Measurements from ENCODE around the gene CEP290.

CEP290 gene

DNA sequence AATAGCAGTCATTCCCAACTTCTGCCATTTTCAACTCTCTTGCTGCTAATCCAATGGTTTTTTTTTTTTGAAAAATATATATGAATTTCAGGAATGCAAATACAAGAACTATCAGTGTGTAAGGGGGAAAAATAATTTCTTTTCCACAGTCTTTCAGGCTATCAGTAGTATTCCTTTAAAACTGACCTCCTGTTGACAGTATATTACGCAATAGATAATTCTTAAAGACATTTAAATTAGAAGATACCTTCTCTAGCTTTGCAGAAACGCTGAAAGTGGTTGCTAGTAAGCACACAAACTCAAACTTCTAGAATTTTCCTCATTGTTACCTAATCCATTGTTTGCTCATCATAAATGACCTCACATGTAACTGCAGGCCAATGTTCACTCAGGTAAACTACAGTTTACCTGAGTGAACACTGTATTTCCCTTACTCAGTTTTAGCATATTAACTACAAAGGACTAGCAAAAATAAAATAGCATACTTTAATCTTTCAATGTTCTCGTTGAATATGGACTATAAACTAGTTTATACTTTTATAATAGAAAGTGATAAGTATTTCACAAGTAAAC is 112.7 kb downstream of the CEP290 start, which contains the start of gene C12orf50:
Gene C12orf50, minus strand, starts transcription at position 309 of the 573 bp plus-strand sequence. CDS start 2,439 bp downstream, outside the sequence.
- TF ChIP-seq, protein P1, sequence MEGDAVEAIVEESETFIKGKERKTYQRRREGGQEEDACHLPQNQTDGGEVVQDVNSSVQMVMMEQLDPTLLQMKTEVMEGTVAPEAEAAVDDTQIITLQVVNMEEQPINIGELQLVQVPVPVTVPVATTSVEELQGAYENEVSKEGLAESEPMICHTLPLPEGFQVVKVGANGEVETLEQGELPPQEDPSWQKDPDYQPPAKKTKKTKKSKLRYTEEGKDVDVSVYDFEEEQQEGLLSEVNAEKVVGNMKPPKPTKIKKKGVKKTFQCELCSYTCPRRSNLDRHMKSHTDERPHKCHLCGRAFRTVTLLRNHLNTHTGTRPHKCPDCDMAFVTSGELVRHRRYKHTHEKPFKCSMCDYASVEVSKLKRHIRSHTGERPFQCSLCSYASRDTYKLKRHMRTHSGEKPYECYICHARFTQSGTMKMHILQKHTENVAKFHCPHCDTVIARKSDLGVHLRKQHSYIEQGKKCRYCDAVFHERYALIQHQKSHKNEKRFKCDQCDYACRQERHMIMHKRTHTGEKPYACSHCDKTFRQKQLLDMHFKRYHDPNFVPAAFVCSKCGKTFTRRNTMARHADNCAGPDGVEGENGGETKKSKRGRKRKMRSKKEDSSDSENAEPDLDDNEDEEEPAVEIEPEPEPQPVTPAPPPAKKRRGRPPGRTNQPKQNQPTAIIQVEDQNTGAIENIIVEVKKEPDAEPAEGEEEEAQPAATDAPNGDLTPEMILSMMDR (IDR thresholded peaks at IDR 0.05): no peak
- Histone ChIP-seq H3K4me1 (no peaks in the 10 kb centered on the region), H3K79me2 (no peaks in the 10 kb centered on the region), H3K4me3 (ENCODE audit: low read depth, low read length) (no peak within 1 kb of the TSS), H3K27ac (no peak within 1 kb of the TSS), H3K9me3 (ENCODE audit: control insufficient read depth, low read length) (no peaks in the 10 kb centered on the region), H3K4me2 (ENCODE audit: low read length) (no peak within 1 kb of the TSS), H3K36me3 (ENCODE audit: control insufficient read depth, insufficient read depth, low read length) (no peaks in the 10 kb centered on the region), H3K27me3 (ENCODE audit: control insufficient read depth, insufficient read depth, low read length) (no peaks in the 10 kb centered on the region), H2AFZ (no peak within 1 kb of the TSS), H3K9ac (no peak within 1 kb of the TSS)

DNA sequence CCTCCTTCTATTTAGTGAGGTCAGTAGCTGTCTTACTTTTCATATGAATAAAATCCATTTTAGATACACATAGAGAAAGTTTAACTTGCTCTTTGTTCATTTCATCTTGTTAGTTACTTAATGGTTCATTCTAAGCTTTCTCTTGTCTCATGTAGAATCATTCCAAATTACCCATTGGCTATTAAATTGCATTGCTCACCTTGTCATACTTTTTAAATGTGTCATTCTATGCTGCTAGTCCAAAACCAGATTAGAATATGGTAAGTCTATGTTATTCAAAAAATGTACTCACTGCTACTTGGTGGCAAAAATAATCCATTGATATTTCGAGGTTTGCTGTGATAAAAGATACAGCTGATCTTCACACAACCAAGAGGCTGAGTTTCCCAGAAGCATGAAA is 115.7 kb downstream of the CEP290 start:
- H3K4me3 ChIP-seq (ENCODE audit: low read depth, low read length): no peak overlapping the region
- H3K27ac ChIP-seq: no peak overlapping the region
- H3K27me3 ChIP-seq (ENCODE audit: control insufficient read depth, insufficient read depth, low read length): no peaks in the 10 kb centered on the region
- no peaks in the 10 kb centered on the region for H3K4me1 ChIP-seq
- TF ChIP-seq, protein P1 (IDR thresholded peaks at IDR 0.05): no peak
- no peak overlapping the region for H3K4me2 ChIP-seq (ENCODE audit: low read length)
- no peaks in the 10 kb centered on the region for H3K36me3 ChIP-seq (ENCODE audit: control insufficient read depth, insufficient read depth, low read length)
- H3K9me3 ChIP-seq (ENCODE audit: control insufficient read depth, low read length): no peaks in the 10 kb centered on the region
- H2AFZ ChIP-seq: no peak overlapping the region
- H3K9ac ChIP-seq: no peak overlapping the region
- H3K79me2 ChIP-seq: no peaks in the 10 kb centered on the region

DNA sequence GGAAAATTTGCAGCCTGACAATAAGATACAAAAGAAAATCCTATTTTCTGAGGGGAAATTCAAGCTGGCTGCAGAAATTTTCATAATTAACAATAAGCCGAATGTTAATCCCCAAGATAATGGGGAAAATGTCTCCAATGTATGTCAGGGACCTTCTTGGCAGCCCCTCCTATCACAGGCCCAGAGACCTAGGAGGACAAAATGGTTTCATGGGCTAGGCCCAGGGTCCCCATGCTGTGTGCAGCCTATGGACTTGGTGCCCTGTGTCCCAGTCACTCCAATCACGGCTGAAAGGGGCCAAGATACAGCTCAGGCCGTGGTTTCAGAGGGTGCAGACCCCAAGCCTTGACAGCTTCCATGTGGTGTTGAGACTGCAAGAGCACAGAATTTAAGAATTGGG is 123.9 kb downstream of the CEP290 start:
- no peaks in the 10 kb centered on the region for H3K9me3 ChIP-seq (ENCODE audit: control insufficient read depth, low read length)
- H3K4me3 ChIP-seq (ENCODE audit: low read depth, low read length): no peak overlapping the region
- no peak overlapping the region for H3K9ac ChIP-seq
- H2AFZ ChIP-seq: no peak overlapping the region
- H3K27me3 ChIP-seq (ENCODE audit: control insufficient read depth, insufficient read depth, low read length): no peaks in the 10 kb centered on the region
- no peaks in the 10 kb centered on the region for H3K79me2 ChIP-seq
- no peak overlapping the region for H3K4me2 ChIP-seq (ENCODE audit: low read length)
- H3K36me3 ChIP-seq (ENCODE audit: control insufficient read depth, insufficient read depth, low read length): no peaks in the 10 kb centered on the region
- no peaks in the 10 kb centered on the region for H3K4me1 ChIP-seq
- TF ChIP-seq, protein P1 (IDR thresholded peaks at IDR 0.05): no peak
- no peak overlapping the region for H3K27ac ChIP-seq

DNA sequence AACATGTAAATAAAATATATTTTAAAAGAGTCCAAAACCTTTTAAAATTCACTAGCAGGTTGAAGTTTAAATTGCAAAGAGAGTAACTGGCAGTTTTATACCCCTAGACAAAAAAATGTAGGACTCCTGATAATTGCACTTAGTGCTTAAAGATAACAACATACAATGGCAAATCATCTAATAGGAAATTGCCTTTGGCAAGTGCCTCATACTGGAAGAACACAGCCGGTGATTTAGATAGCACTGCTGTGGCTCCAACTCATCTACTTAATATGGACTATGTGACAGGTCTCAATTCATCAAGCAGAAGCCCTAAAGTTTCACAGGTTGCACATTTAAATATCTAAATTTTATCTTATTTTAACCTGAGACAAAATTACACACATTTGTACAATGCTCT is 126.1 kb downstream of the CEP290 start:
- no peak overlapping the region for H3K9ac ChIP-seq
- no peak overlapping the region for H3K4me2 ChIP-seq (ENCODE audit: low read length)
- H3K36me3 ChIP-seq (ENCODE audit: control insufficient read depth, insufficient read depth, low read length): no peaks in the 10 kb centered on the region
- no peak overlapping the region for H2AFZ ChIP-seq
- H3K4me1 ChIP-seq: no peaks in the 10 kb centered on the region
- H3K4me3 ChIP-seq (ENCODE audit: low read depth, low read length): no peak overlapping the region
- H3K27me3 ChIP-seq (ENCODE audit: control insufficient read depth, insufficient read depth, low read length): no peaks in the 10 kb centered on the region
- H3K9me3 ChIP-seq (ENCODE audit: control insufficient read depth, low read length): no peaks in the 10 kb centered on the region
- TF ChIP-seq, protein P1 (IDR thresholded peaks at IDR 0.05): no peak
- H3K79me2 ChIP-seq: no peaks in the 10 kb centered on the region
- no peak overlapping the region for H3K27ac ChIP-seq

DNA sequence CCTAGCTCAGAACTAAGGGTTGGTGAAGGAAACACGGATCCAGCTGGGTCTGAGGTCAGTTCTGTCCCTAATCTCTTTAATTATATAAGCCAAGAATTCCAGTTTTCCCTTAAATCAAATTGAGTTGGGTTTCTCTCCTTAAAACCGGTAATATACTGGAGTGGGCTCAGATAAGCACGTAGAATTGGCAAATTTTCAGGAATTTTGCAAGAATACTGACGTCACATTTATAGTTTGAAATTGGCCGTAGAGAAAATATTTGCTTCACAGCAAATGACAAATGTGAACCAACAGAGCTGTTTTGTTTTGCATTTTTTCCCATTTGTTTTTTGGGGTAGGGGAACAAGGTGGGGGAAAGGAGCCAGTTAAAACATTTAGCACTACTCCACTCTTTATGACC is 130.1 kb downstream of the CEP290 start:
- Histone ChIP-seq H3K27ac (no peak overlapping the region), H3K4me1 (no peaks in the 10 kb centered on the region), H2AFZ (no peak overlapping the region), H3K9ac (no peak overlapping the region), H3K79me2 (no peaks in the 10 kb centered on the region), H3K9me3 (ENCODE audit: control insufficient read depth, low read length) (no peaks in the 10 kb centered on the region), H3K27me3 (ENCODE audit: control insufficient read depth, insufficient read depth, low read length) (no peaks in the 10 kb centered on the region), H3K4me2 (ENCODE audit: low read length) (no peak overlapping the region), H3K4me3 (ENCODE audit: low read depth, low read length) (no peak overlapping the region), H3K36me3 (ENCODE audit: control insufficient read depth, insufficient read depth, low read length) (no peaks in the 10 kb centered on the region)
- TF ChIP-seq, protein P1 (IDR thresholded peaks at IDR 0.05): no peak

Data from parathyroid adenoma (tissue), 2 donors.